Measurements from ENCODE around the gene FGD2. TPM values are rescaled to one million over a fixed set of nuclear protein-coding genes. Genes with fewer than 3 reads are reported as not detected.

Gene FGD2
- total RNA-seq, 4 donors from 2014 or later, result 11.6 to 34.5 (median 22.5) TPM

GRCh38 chr6:36976007-36976264, 29.5 kb upstream of the FGD2 start:
- no peak for ATAC-seq
- Histone ChIP-seq H3K4me1 (peaks cover 0 to 52% (median 4%) of the 10 kb centered on the region in 3 donors), H3K36me3 (peaks cover 0 to 88% of the 10 kb centered on the region in 2 donors), H3K27me3 (no peaks in the 10 kb centered on the region), H3K9me3 (no peaks in the 10 kb centered on the region), H3K27ac (peak overlapping the region in 1 of 4 donors; percentile 29), H3K4me3 (no peak overlapping the region)
- WGBS, 2 donors (ENCODE audit: low coverage in 1 of 2), result 100% methylated on average over 1 of the region's 4 CpGs; no CpG with 5 or more reads in 1 of the 2 donors
- TF ChIP-seq POLR2AphosphoS5 (IDR thresholded peaks at IDR 0.05) (no peak), CTCF (IDR thresholded peaks at IDR 0.05) (no peak), POLR2A (IDR thresholded peaks at IDR 0.05) (no peak), EP300 (IDR thresholded peaks at IDR 0.05) (no peak)

GRCh38 chr6:36976509-36976908, 28.9 kb upstream of the FGD2 start:
- H3K36me3 ChIP-seq, result peaks cover 0 to 87% of the 10 kb centered on the region in 2 donors
- H3K27ac ChIP-seq, result no peak overlapping the region
- no peaks in the 10 kb centered on the region for H3K27me3 ChIP-seq
- peaks cover 0 to 58% (median 8%) of the 10 kb centered on the region in 3 donors for H3K4me1 ChIP-seq
- 67 to 96% methylated on average over 2 to 5 of the region's 7 CpGs for WGBS, 2 donors (ENCODE audit: low coverage in 1 of 2)
- no peaks in the 10 kb centered on the region for H3K9me3 ChIP-seq
- TF ChIP-seq POLR2A (IDR thresholded peaks at IDR 0.05) (no peak), POLR2AphosphoS5 (IDR thresholded peaks at IDR 0.05) (no peak), EP300 (IDR thresholded peaks at IDR 0.05) (no peak), CTCF (IDR thresholded peaks at IDR 0.05) (no peak)
- H3K4me3 ChIP-seq, result no peak overlapping the region
- ATAC-seq, result no peak

GRCh38 chr6:36976931-36977330, 28.5 kb upstream of the FGD2 start:
- WGBS, 2 donors (ENCODE audit: low coverage in 1 of 2), result 97% methylated on average over 5 of the region's 6 CpGs; no CpG with 5 or more reads in 1 of the 2 donors

GRCh38 chr6:36977470-36977941, 27.9 kb upstream of the FGD2 start:
- no peak for TF ChIP-seq POLR2AphosphoS5 (IDR thresholded peaks at IDR 0.05)
- TF ChIP-seq CTCF (IDR thresholded peaks at IDR 0.05), result peak in 1 of 4 experiments; percentile 46
- WGBS, 2 donors (ENCODE audit: low coverage in 1 of 2), result no CpG with 5 or more reads among the region's 16 CpGs
- Histone ChIP-seq H3K9me3 (no peaks in the 10 kb centered on the region), H3K36me3 (peaks cover 0 to 77% of the 10 kb centered on the region in 2 donors), H3K27ac (peak overlapping the region in 1 of 4 donors; percentile 25), H3K4me1 (peaks cover 0 to 68% (median 9%) of the 10 kb centered on the region in 3 donors), H3K27me3 (no peaks in the 10 kb centered on the region), H3K4me3 (no peak overlapping the region)
- no peak for ATAC-seq

More at GRCh38 chr6:36976931-36977330, 28.5 kb upstream of the FGD2 start:
- Histone ChIP-seq H3K9me3 (no peaks in the 10 kb centered on the region), H3K27ac (no peak overlapping the region), H3K36me3 (peaks cover 0 to 82% of the 10 kb centered on the region in 2 donors), H3K4me1 (peaks cover 0 to 62% (median 9%) of the 10 kb centered on the region in 3 donors), H3K27me3 (no peaks in the 10 kb centered on the region), H3K4me3 (no peak overlapping the region)
- ATAC-seq, result no peak
- TF ChIP-seq EP300 (IDR thresholded peaks at IDR 0.05), result no peak
- TF ChIP-seq CTCF (IDR thresholded peaks at IDR 0.05), result no peak
- TF ChIP-seq POLR2AphosphoS5 (IDR thresholded peaks at IDR 0.05), result no peak
- TF ChIP-seq POLR2A (IDR thresholded peaks at IDR 0.05), result no peak
